Body of pancreas (tissue), 4 donors: ENCODE measurements around the gene AK9.

Source experiments
- POLR2A ChIP-seq, 3 donors: fragments of 450-650 bp; IDR thresholded peaks; one replicate each; pipeline ENCODE4 v1.6.1; 2016; ENCODE audit warnings: antibody characterized with exemption in 3 of 3, mild to moderate bottlenecking in 2 of 3
- TF ChIP-seq, protein P1 (sequence below), 7 experiments: fragments of 450-650 bp in 4 of 7; fragments of 200-600 bp in 3 of 7; sonication (generic) in 3 of 7; IDR thresholded peaks; one replicate each; pipeline ENCODE4 v1.5.1; 2016 to 2019; ENCODE audit warnings: antibody characterized with exemption in 7 of 7

DNA sequence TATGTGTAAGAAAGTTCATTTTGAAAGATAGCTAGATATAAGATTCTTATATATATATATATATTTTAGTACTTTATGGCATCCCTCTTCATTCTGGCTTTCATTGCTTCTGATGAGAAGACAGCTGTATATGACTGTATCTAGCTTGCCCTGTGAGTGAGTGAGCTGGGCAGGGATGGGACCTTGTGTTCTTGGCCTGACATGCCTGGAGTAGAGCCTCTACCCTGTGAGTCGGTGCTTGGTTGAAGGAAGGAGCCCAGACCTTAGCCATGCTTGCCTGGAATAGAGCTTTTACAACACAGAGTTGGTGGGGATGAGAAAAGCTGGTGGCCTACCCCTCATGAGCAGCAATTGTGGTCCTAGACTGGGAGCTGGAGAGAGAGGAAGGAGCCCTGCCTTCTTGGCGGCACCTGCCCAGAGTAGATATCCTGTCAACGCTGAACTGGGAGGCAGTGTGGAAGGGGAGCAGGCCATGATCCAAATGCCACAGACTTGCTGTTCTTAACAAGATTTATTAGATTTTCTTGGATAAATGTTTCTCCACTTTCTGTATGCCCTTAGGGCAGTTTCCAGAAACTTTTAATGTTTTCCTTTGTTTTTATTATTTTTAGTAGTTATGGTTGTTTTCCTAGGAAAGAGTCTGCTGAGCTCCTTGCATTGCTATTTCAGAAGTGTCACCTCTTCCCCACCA lies 31.7 kb upstream of the AK9 start:
- no peak for TF ChIP-seq POLR2A (IDR thresholded peaks at IDR 0.05)
- TF ChIP-seq, protein P1, sequence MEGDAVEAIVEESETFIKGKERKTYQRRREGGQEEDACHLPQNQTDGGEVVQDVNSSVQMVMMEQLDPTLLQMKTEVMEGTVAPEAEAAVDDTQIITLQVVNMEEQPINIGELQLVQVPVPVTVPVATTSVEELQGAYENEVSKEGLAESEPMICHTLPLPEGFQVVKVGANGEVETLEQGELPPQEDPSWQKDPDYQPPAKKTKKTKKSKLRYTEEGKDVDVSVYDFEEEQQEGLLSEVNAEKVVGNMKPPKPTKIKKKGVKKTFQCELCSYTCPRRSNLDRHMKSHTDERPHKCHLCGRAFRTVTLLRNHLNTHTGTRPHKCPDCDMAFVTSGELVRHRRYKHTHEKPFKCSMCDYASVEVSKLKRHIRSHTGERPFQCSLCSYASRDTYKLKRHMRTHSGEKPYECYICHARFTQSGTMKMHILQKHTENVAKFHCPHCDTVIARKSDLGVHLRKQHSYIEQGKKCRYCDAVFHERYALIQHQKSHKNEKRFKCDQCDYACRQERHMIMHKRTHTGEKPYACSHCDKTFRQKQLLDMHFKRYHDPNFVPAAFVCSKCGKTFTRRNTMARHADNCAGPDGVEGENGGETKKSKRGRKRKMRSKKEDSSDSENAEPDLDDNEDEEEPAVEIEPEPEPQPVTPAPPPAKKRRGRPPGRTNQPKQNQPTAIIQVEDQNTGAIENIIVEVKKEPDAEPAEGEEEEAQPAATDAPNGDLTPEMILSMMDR (IDR thresholded peaks at IDR 0.05), result no peak
